Panc1 (cell line): ENCODE data around the gene OPHN1. TPM values are rescaled to one million over a fixed set of nuclear protein-coding genes. Genes with fewer than 3 reads are reported as not detected.

Experiments
- ATAC-seq: fragments of 200-7000 bp; cut with Tn5 transposase; 2 replicates; pipeline ENCODE4 v1.9.1; 2020; ENCODE audit warnings: mild to moderate bottlenecking, moderate library complexity
- BruUV-seq: library from RNA; stranded (reverse); fragments of 400-500 nt; replicated peaks from 2 replicates; lab custom pipeline; 2021; lab: Mats Ljungman, UMichigan
- CTCF ChIA-PET: fragments of 300-600 bp; sonication (Branson Sonifier 250); formaldehyde crosslinking; loops from one replicate; lab custom pipeline; 2022; ENCODE audit warnings: antibody characterized with exemption; lab: Charles Lee
- POLR2A ChIA-PET: fragments of 300-600 bp; sonication (Branson Sonifier 250); formaldehyde crosslinking; loops from one replicate; lab custom pipeline; 2022; ENCODE audit warnings: antibody characterized with exemption; lab: Charles Lee
- DNase-seq: peaks from one replicate; pipeline ENCODE4 v3.0.0-alpha.2; 2010; ENCODE audit warnings: low read depth, low spot score
- H3K27ac ChIP-seq: 2 replicates; pipeline ENCODE4 v1.5.1; 2011; ENCODE audit warnings: mild to moderate bottlenecking, low read length, inconsistent platforms
- H3K27me3 ChIP-seq: fragments of 200-500 bp; sonication (Bioruptor generic); 2 replicates; pipeline ENCODE4 v1.6.0; 2014; ENCODE audit warnings: low read length, inconsistent platforms; ENCODE audit not compliant: control insufficient read depth, insufficient read depth
- H3K36me3 ChIP-seq: fragments of 200-500 bp; sonication (Bioruptor generic); 2 replicates; pipeline ENCODE4 v1.5.1; 2014; ENCODE audit warnings: inconsistent platforms, mild to moderate bottlenecking, low read length, moderate library complexity; ENCODE audit not compliant: control insufficient read depth, insufficient read depth
- H3K4me1 ChIP-seq: 2 replicates; pipeline ENCODE4 v1.5.1; 2011; ENCODE audit warnings: inconsistent platforms, mild to moderate bottlenecking, low read length, moderate library complexity; ENCODE audit not compliant: control insufficient read depth, insufficient read depth
- H3K4me3 ChIP-seq, 2 experiments: 2 replicates each; pipeline ENCODE4 v1.5.1; 2011 to 2012; ENCODE audit warnings: low read depth in 2 of 2, low read length in 2 of 2, mild to moderate bottlenecking in 2 of 2, inconsistent platforms in 1 of 2, moderate library complexity in 1 of 2
- H3K9me3 ChIP-seq: fragments of 200-500 bp; sonication (Bioruptor generic); 2 replicates; pipeline ENCODE4 v1.5.1; 2014; ENCODE audit warnings: low read depth, mild to moderate bottlenecking, inconsistent platforms, low read length, moderate library complexity; ENCODE audit not compliant: control insufficient read depth, insufficient read depth
- POLR2AphosphoS5 ChIP-seq: IDR thresholded peaks from 2 replicates; pipeline ENCODE4 v1.6.1; 2012; ENCODE audit warnings: mild to moderate bottlenecking, low read depth, low read length, moderate library complexity
- REST ChIP-seq, 2 experiments: IDR thresholded peaks; 2 replicates each; pipeline ENCODE4 v1.6.1; 2011 to 2012; ENCODE audit warnings: low read depth in 2 of 2, control low read depth in 1 of 2, low read length in 1 of 2, mild to moderate bottlenecking in 1 of 2, moderate library complexity in 1 of 2; ENCODE audit not compliant: insufficient read depth in 1 of 2
- SIN3A ChIP-seq: IDR thresholded peaks from 2 replicates; pipeline ENCODE4 v1.6.1; 2012; ENCODE audit warnings: low read depth, mild to moderate bottlenecking, low read length, moderate library complexity, borderline replicate concordance; ENCODE audit not compliant: insufficient read depth
- TCF7L2 ChIP-seq: IDR thresholded peaks from 2 replicates; pipeline ENCODE4 v1.6.1; 2011; ENCODE audit warnings: mild to moderate bottlenecking, low read depth, low read length, inconsistent platforms
- in situ Hi-C: cut with HindIII; loops from 2 replicates; pipeline ENCODE4 v1.10.0; 2016; ENCODE audit warnings: low sequenced_read_pairs, low pct_unique_long_range_greater_than_20kb
- intact Hi-C: fragments of 100-400 bp; cut with micrococcal nuclease; formaldehyde crosslinking; loops from one replicate; pipeline ENCODE4 v1.10.0; 2022; ENCODE audit not compliant: unreplicated experiment
- total RNA-seq: library from RNA; stranded (reverse); gene quantifications from one replicate; pipeline ENCODE4 v1.2.1, GENCODE V29; 2021; ENCODE audit not compliant: unreplicated experiment
- TF ChIP-seq, protein P1 (sequence below): fragments of 450-650 bp; IDR thresholded peaks from 2 replicates; pipeline ENCODE4 v1.5.1; 2017; ENCODE audit warnings: mild to moderate bottlenecking

Gene OPHN1
- total RNA-seq, 1 experiment from 2014 or later, result 8.8 TPM

- CTCF ChIA-PET, result no interaction called here
These were observed 300.5 kb downstream of the OPHN1 start for GRCh38 chrX:68132749-68133148.

GRCh38 chrX:68121835-68122234 lies 311.5 kb downstream of the OPHN1 start:
- Histone ChIP-seq H3K9me3 (no peaks in the 10 kb centered on the region), H3K27me3 (no peaks in the 10 kb centered on the region), H3K4me3 (no peak overlapping the region), H3K4me1 (no peaks in the 10 kb centered on the region), H3K36me3 (no peaks in the 10 kb centered on the region), H3K27ac (no peak overlapping the region)
- TF ChIP-seq POLR2AphosphoS5 (no peak), TCF7L2 (no peak), SIN3A (no peak)
- TF ChIP-seq, protein P1, sequence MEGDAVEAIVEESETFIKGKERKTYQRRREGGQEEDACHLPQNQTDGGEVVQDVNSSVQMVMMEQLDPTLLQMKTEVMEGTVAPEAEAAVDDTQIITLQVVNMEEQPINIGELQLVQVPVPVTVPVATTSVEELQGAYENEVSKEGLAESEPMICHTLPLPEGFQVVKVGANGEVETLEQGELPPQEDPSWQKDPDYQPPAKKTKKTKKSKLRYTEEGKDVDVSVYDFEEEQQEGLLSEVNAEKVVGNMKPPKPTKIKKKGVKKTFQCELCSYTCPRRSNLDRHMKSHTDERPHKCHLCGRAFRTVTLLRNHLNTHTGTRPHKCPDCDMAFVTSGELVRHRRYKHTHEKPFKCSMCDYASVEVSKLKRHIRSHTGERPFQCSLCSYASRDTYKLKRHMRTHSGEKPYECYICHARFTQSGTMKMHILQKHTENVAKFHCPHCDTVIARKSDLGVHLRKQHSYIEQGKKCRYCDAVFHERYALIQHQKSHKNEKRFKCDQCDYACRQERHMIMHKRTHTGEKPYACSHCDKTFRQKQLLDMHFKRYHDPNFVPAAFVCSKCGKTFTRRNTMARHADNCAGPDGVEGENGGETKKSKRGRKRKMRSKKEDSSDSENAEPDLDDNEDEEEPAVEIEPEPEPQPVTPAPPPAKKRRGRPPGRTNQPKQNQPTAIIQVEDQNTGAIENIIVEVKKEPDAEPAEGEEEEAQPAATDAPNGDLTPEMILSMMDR, result no peak
- DNase-seq (no peak), ATAC-seq (no peak)
- ChIA-PET CTCF (no interaction called here), POLR2A (no interaction called here)
- BruUV-seq, result no TSS peak
- in situ Hi-C loops, result no loop called here
- intact Hi-C loops, result no loop called here

More at GRCh38 chrX:68132749-68133148, 300.5 kb downstream of the OPHN1 start:
- Histone ChIP-seq H3K36me3 (no peaks in the 10 kb centered on the region), H3K4me3 (no peak overlapping the region), H3K9me3 (no peaks in the 10 kb centered on the region), H3K4me1 (no peaks in the 10 kb centered on the region), H3K27me3 (no peaks in the 10 kb centered on the region), H3K27ac (no peak overlapping the region)
- TF ChIP-seq TCF7L2 (no peak), REST (IDR thresholded peaks at IDR 0.05; ENCODE audit: insufficient read depth in 1 of 2, low read depth in 2 of 2, low read length in 1 of 2) (no peak), SIN3A (no peak), POLR2AphosphoS5 (no peak)
- TF ChIP-seq, protein P1, result no peak
- in situ Hi-C loops (no loop called here), intact Hi-C loops (no loop called here)
- POLR2A ChIA-PET, result no interaction called here
- no TSS peak for BruUV-seq
- DNase-seq (no peak), ATAC-seq (no peak)
